Activated CD8-positive, alpha-beta memory T cell treated with anti-CD3 and anti-CD28 coated beads for 36 hours (primary cell): ENCODE measurements around the gene SLC15A4. TPM values are rescaled to one million over a fixed set of nuclear protein-coding genes. Genes with fewer than 3 reads are reported as not detected.
"Not testable (repeated sequence)": the region's sequence is repeated elsewhere in the genome, so short reads cannot be mapped to it uniquely, and the experiment has no call there.

Experiments used
- CTCF ChIA-PET: fragments of 350-600 bp; sonication (Branson Sonifier 250); formaldehyde crosslinking; loops from one replicate; lab custom pipeline; 2021; ENCODE audit warnings: antibody characterized with exemption; lab: Charles Lee
- POLR2A ChIA-PET: fragments of 350-600 bp; sonication (Branson Sonifier 250); formaldehyde crosslinking; loops from one replicate; lab custom pipeline; 2021; ENCODE audit warnings: antibody characterized with exemption; lab: Charles Lee
- total RNA-seq, 2 experiments: library from RNA; stranded (reverse); gene quantifications; one replicate each; pipeline ENCODE4 v1.2.3, GENCODE V29; 2021

The SLC15A4 gene
- total RNA-seq, 2 experiments from 2014 or later, result 26.5 to 26.6 TPM

- ChIA-PET POLR2A (no interaction called here), CTCF (no interaction called here)
Observed at GRCh38 chr12:128848371-128848770, 24.6 kb upstream of the SLC15A4 start.

- CTCF ChIA-PET, POLR2A ChIA-PET: not testable (repeated sequence)
Observed at GRCh38 chr12:128846671-128847070, 22.9 kb upstream of the SLC15A4 start.

- POLR2A ChIA-PET, result no interaction called here
- CTCF ChIA-PET, result no interaction called here
Observed at GRCh38 chr12:128844031-128844635, 20.4 kb upstream of the SLC15A4 start.

GRCh38 chr12:128843538-128843937, 19.8 kb upstream of the SLC15A4 start:
- ChIA-PET CTCF (no interaction called here), POLR2A (no interaction called here)

- POLR2A ChIA-PET, result no interaction called here
- CTCF ChIA-PET, result no interaction called here
Observed at GRCh38 chr12:128842579-128842978, 18.8 kb upstream of the SLC15A4 start.

- ChIA-PET POLR2A (no interaction called here), CTCF (no interaction called here)
Observed at GRCh38 chr12:128840862-128841468, 17.2 kb upstream of the SLC15A4 start.

GRCh38 chr12:128839885-128840284, 16.1 kb upstream of the SLC15A4 start:
- POLR2A ChIA-PET, CTCF ChIA-PET: not testable (repeated sequence)

- ChIA-PET POLR2A (interaction anchor here (1.2 kb wide), 1 partner anchor 10 kb away, joined by 3 read pairs; the partner anchor contains the start of gene SLC15A4), CTCF (no interaction called here)
Observed at GRCh38 chr12:128833418-128833817, 9.7 kb upstream of the SLC15A4 start.

GRCh38 chr12:128830505-128830893, 6.7 kb upstream of the SLC15A4 start:
- CTCF ChIA-PET, result no interaction called here
- POLR2A ChIA-PET, result no interaction called here

- POLR2A ChIA-PET, result interaction anchor here (0.6 kb wide), 1 partner anchor 33 kb away, joined by 7 read pairs; no protein-coding TSS in a partner anchor
- CTCF ChIA-PET, result no interaction called here
Observed at GRCh38 chr12:128829861-128830504, 6.2 kb upstream of the SLC15A4 start.

- POLR2A ChIA-PET, result no interaction called here
- CTCF ChIA-PET, result interaction anchor here (0.7 kb wide), 1 partner anchor 36 kb away, joined by 3 read pairs; no protein-coding TSS in a partner anchor
Observed at GRCh38 chr12:128827724-128828123, 4.0 kb upstream of the SLC15A4 start.

- POLR2A ChIA-PET, result no interaction called here
- CTCF ChIA-PET, result no interaction called here
Observed at GRCh38 chr12:128825835-128826234, 2.1 kb upstream of the SLC15A4 start.

- CTCF ChIA-PET, result interaction anchor here (1.3 kb wide), 1 partner anchor 29 kb away, joined by 3 read pairs; no protein-coding TSS in a partner anchor
- POLR2A ChIA-PET, result interaction anchor here (1.2 to 1.4 kb wide), 3 partner anchors 10 to 13 kb away, joined by 3 to 5 read pairs (median 4); no protein-coding TSS in a partner anchor
Observed at GRCh38 chr12:128823216-128823915, 392 bp downstream of the SLC15A4 start.

GRCh38 chr12:128820723-128821432, 2.9 kb downstream of the SLC15A4 start:
- ChIA-PET POLR2A (interaction anchor here (1.0 kb wide), 1 partner anchor 26 kb away, joined by 3 read pairs; no protein-coding TSS in a partner anchor), CTCF (no interaction called here)

GRCh38 chr12:128820253-128820652, 3.5 kb downstream of the SLC15A4 start:
- ChIA-PET POLR2A (interaction anchor here (1.0 kb wide), 1 partner anchor 26 kb away, joined by 3 read pairs; no protein-coding TSS in a partner anchor), CTCF (no interaction called here)

- ChIA-PET POLR2A (no interaction called here), CTCF (no interaction called here)
Observed at GRCh38 chr12:128819293-128820144, 4.2 kb downstream of the SLC15A4 start.

- ChIA-PET CTCF (no interaction called here), POLR2A (interaction anchor here (0.7 kb wide), 1 partner anchor 22 kb away, joined by 5 read pairs; no protein-coding TSS in a partner anchor)
Observed at GRCh38 chr12:128818065-128819022, 5.4 kb downstream of the SLC15A4 start.
